Natural killer cell (primary cell): ENCODE measurements around the gene AUTS2. TPM values are rescaled to one million over a fixed set of nuclear protein-coding genes. Genes with fewer than 3 reads are reported as not detected.

Experiments used
- ATAC-seq, 3 donors: fragments of 150-1000 bp in 2 of 3; fragments of 200-7000 bp in 1 of 3; cut with Tn5 transposase; 1 replicate in 1 of 3; 2 replicates in 2 of 3; pipeline ENCODE4 v1.10.0; 2021; ENCODE audit warnings: mild to moderate bottlenecking in 2 of 3, moderate library complexity in 2 of 3
- DNase-seq, 2 donors: peaks; one replicate each; pipeline versions ENCODE4 v3.0.0 to v3.0.0-alpha.2; 2013 to 2021; ENCODE audit warnings: mixed read lengths in 1 of 2
- H3K27ac ChIP-seq: one replicate; pipeline ENCODE4 v1.5.1; 2013; ENCODE audit warnings: mild to moderate bottlenecking, low read length
- H3K27me3 ChIP-seq: one replicate; pipeline ENCODE4 v1.6.1; 2013; ENCODE audit warnings: low read length; ENCODE audit not compliant: control insufficient read depth, insufficient read depth
- H3K36me3 ChIP-seq: one replicate; pipeline ENCODE4 v1.6.1; 2013; ENCODE audit warnings: low read length; ENCODE audit not compliant: control insufficient read depth, insufficient read depth
- H3K4me1 ChIP-seq: one replicate; pipeline ENCODE4 v1.6.1; 2013; ENCODE audit warnings: low read length; ENCODE audit not compliant: control insufficient read depth, insufficient read depth
- H3K4me3 ChIP-seq: one replicate; pipeline ENCODE4 v1.5.1; 2013; ENCODE audit warnings: low read length
- H3K9me3 ChIP-seq: one replicate; pipeline ENCODE4 v1.6.1; 2013; ENCODE audit warnings: low read length; ENCODE audit not compliant: control insufficient read depth, insufficient read depth
- H3K27ac Mint-ChIP-seq, 2 donors: one replicate each; pipeline ENCODE4 v1.8.0; 2022; ENCODE audit warnings: mild to moderate bottlenecking in 2 of 2, mixed read lengths in 2 of 2, moderate library complexity in 1 of 2
- H3K27me3 Mint-ChIP-seq, 2 donors: one replicate each; pipeline ENCODE4 v1.8.0; 2022; ENCODE audit warnings: low read depth in 2 of 2, mixed read lengths in 2 of 2
- H3K36me3 Mint-ChIP-seq: one replicate; pipeline ENCODE4 v1.8.0; 2022; ENCODE audit warnings: mixed read lengths
- H3K4me1 Mint-ChIP-seq, 2 donors: one replicate each; pipeline ENCODE4 v1.8.0; 2022; ENCODE audit warnings: mixed read lengths in 2 of 2
- H3K4me3 Mint-ChIP-seq: one replicate; pipeline ENCODE4 v1.8.0; 2022; ENCODE audit warnings: mild to moderate bottlenecking, moderate library complexity, mixed read lengths
- H3K9me3 Mint-ChIP-seq, 2 donors: one replicate each; pipeline ENCODE4 v1.8.0; 2022; ENCODE audit warnings: mixed read lengths in 2 of 2
- WGBS: methylation state at CpG from one replicate; pipeline ENCODE4 v1.1.7; 2013; ENCODE audit warnings: missing lambda C conversion rate; ENCODE audit not compliant: insufficient coverage; 5-methylcytosine and 5-hydroxymethylcytosine counted together
- intact Hi-C: fragments of 100-400 bp; cut with micrococcal nuclease; formaldehyde crosslinking; loops from one replicate; pipeline ENCODE4 v1.14.2; 2022
- total RNA-seq, 4 donors: library from RNA; stranded (reverse); fragments of 120-200 nt in 1 of 4; gene quantifications; one replicate each; pipeline versions ENCODE4 v1.2.3 to v1.2.4, GENCODE V29; 2013 to 2022
- TF ChIP-seq, protein P1 (sequence below): fragments of 200-600 bp; IDR thresholded peaks from one replicate; pipeline ENCODE4 v1.8.0; 2022; ENCODE audit warnings: antibody characterized with exemption

The AUTS2 gene
- total RNA-seq, 3 donors from 2014 or later (not counting 1 experiment from before 2014, with no cell fraction given) = 147 to 197 (median 155) TPM

GRCh38 chr7:69849268-69849667, 251.0 kb downstream of the AUTS2 start:
- Histone ChIP-seq H3K9me3 (no peaks in the 10 kb centered on the region), H3K27ac (no peak overlapping the region), H3K27me3 (no peaks in the 10 kb centered on the region), H3K4me3 (no peak overlapping the region), H3K36me3 (no peaks in the 10 kb centered on the region), H3K4me1 (no peaks in the 10 kb centered on the region)
- Mint-ChIP-seq H3K36me3 (no peaks in the 10 kb centered on the region), H3K4me3 (no peak overlapping the region), H3K9me3 (no peaks in the 10 kb centered on the region), H3K27ac (no peak overlapping the region), H3K27me3 (no peaks in the 10 kb centered on the region), H3K4me1 (peaks cover 0 to 6% of the 10 kb centered on the region in 2 donors)
- 77% methylated on average over 2 of the region's 2 CpGs for WGBS
- intact Hi-C loops = no loop called here
- TF ChIP-seq, protein P1, sequence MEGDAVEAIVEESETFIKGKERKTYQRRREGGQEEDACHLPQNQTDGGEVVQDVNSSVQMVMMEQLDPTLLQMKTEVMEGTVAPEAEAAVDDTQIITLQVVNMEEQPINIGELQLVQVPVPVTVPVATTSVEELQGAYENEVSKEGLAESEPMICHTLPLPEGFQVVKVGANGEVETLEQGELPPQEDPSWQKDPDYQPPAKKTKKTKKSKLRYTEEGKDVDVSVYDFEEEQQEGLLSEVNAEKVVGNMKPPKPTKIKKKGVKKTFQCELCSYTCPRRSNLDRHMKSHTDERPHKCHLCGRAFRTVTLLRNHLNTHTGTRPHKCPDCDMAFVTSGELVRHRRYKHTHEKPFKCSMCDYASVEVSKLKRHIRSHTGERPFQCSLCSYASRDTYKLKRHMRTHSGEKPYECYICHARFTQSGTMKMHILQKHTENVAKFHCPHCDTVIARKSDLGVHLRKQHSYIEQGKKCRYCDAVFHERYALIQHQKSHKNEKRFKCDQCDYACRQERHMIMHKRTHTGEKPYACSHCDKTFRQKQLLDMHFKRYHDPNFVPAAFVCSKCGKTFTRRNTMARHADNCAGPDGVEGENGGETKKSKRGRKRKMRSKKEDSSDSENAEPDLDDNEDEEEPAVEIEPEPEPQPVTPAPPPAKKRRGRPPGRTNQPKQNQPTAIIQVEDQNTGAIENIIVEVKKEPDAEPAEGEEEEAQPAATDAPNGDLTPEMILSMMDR = no peak
- no peak for ATAC-seq
- no peak for DNase-seq

- DNase-seq (no peak), ATAC-seq (no peak)
- intact Hi-C loops = no loop called here
- Mint-ChIP-seq H3K9me3 (no peaks in the 10 kb centered on the region), H3K27ac (no peak overlapping the region), H3K27me3 (peaks cover 0 to 7% of the 10 kb centered on the region in 2 donors), H3K4me1 (peaks cover 6 to 16% of the 10 kb centered on the region in 2 donors), H3K36me3 (peaks cover 6% of the 10 kb centered on the region), H3K4me3 (no peak overlapping the region)
- Histone ChIP-seq H3K4me1 (no peaks in the 10 kb centered on the region), H3K27ac (no peak overlapping the region), H3K4me3 (no peak overlapping the region), H3K36me3 (no peaks in the 10 kb centered on the region), H3K27me3 (no peaks in the 10 kb centered on the region), H3K9me3 (no peaks in the 10 kb centered on the region)
- TF ChIP-seq, protein P1 = no peak
- WGBS = 94% methylated on average over 6 of the region's 6 CpGs
Observed at GRCh38 chr7:69857014-69857413, 258.7 kb downstream of the AUTS2 start.

DNA sequence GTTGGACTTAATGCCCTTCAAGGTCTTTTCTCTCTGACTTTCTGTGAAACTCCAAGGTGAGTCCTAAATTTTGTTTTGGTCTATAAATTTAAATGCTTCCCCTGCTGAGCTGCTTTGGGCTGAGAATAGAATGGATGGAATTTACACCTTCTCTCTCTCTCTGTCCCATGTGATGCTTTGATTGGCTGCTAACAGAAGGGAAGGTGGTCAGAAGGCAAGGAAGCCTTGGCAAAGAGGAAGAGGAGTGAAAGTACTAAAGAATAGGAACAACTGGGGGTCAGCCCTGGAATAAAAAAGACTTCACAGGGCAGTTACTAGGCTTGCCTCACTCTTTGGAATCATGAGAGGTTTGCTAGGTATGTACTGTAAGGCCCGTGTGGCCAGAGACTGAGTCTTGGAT, 260.2 kb downstream of the AUTS2 start:
- Histone ChIP-seq H3K27ac (no peak overlapping the region), H3K4me1 (no peaks in the 10 kb centered on the region), H3K4me3 (no peak overlapping the region), H3K27me3 (no peaks in the 10 kb centered on the region), H3K36me3 (no peaks in the 10 kb centered on the region), H3K9me3 (no peaks in the 10 kb centered on the region)
- intact Hi-C loops = no loop called here
- Mint-ChIP-seq H3K4me3 (no peak overlapping the region), H3K9me3 (no peaks in the 10 kb centered on the region), H3K27ac (no peak overlapping the region), H3K4me1 (peaks cover 0 to 16% of the 10 kb centered on the region in 2 donors), H3K36me3 (peaks cover 6% of the 10 kb centered on the region), H3K27me3 (peaks cover 0 to 7% of the 10 kb centered on the region in 2 donors)
- ATAC-seq (no peak), DNase-seq (no peak)
- TF ChIP-seq, protein P1 = no peak
- WGBS = 100% methylated on average over 1 of the region's 1 CpG

DNA sequence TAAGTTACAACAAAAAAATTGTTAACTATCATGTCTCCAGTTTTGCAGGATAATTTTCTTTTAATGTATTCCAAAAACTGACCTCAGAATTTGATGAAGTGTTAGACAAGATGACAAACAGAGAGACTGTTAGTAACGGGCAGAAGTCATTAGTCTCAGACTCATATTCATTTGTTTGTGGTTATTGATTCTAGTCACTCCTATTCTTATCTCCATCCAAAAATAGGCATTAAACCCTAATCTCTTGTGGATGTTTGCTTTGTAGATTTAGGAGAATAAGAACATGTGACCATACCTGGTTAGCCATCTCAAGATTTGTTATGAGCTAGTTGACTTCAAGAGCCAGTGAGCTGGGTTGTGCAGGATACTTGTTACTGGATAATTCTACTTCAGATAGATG, 261.1 kb downstream of the AUTS2 start:
- no peak overlapping the region for H3K27ac ChIP-seq
- H3K27me3 ChIP-seq = no peaks in the 10 kb centered on the region
- no peak overlapping the region for H3K4me3 ChIP-seq
- intact Hi-C loops = no loop called here
- Mint-ChIP-seq H3K27me3 (peaks cover 0 to 7% of the 10 kb centered on the region in 2 donors), H3K4me1 (peaks cover 0 to 16% of the 10 kb centered on the region in 2 donors), H3K36me3 (peaks cover 6% of the 10 kb centered on the region), H3K9me3 (no peaks in the 10 kb centered on the region), H3K4me3 (no peak overlapping the region), H3K27ac (no peak overlapping the region)
- TF ChIP-seq, protein P1 = no peak
- ATAC-seq = no peak
- no peaks in the 10 kb centered on the region for H3K4me1 ChIP-seq
- H3K9me3 ChIP-seq = no peaks in the 10 kb centered on the region
- H3K36me3 ChIP-seq = no peaks in the 10 kb centered on the region
- DNase-seq = no peak
- no CpG with 5 or more reads among the region's 1 CpG for WGBS
